ENCODE measurements around the gene PTGDR2. TPM values are rescaled to one million over a fixed set of nuclear protein-coding genes. Genes with fewer than 3 reads are reported as not detected.

The PTGDR2 gene
- total RNA-seq, 2 donors from 2014 or later, result 0.52 to 1.3 TPM

DNA sequence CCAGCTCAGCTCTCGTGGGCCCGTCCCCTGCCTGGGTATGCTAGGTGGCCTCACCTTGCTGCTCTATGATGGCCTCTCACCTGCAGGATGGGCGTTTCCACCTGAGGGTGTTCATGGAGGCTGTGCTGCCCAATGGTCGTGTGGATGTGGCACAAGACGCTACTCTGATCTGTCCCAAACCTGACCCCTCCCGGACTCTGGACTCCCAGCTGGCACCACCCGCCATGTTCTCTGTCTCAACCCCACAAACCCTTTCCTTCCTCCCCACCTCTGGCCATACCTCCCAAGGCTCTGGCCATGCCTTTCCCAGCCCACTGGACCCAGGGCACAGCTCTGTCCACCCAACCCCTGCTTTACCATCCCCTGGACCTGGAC is 13.7 kb upstream of the PTGDR2 start:
- DNase-seq, result no peak
- Histone ChIP-seq H3K27ac (no peak overlapping the region), H3K9me3 (no peaks in the 10 kb centered on the region), H3K27me3 (no peaks in the 10 kb centered on the region), H3K36me3 (replicated peaks in 1 of 2; ENCODE audit: insufficient read depth in 1 of 2, low read depth in 2 of 2) (no peaks in the 10 kb centered on the region), H3K4me3 (no peak overlapping the region), H3K4me1 (no peaks in the 10 kb centered on the region)
- WGBS, 2 donors, result 81 to 88% methylated on average over 7 of the region's 7 CpGs
- intact Hi-C loops (cut with DNase I), result no loop called here
- no peak for ATAC-seq
- no peak for TF ChIP-seq POLR2A (IDR thresholded peaks at IDR 0.05)
- no peak for TF ChIP-seq CTCF (IDR thresholded peaks at IDR 0.05)

DNA sequence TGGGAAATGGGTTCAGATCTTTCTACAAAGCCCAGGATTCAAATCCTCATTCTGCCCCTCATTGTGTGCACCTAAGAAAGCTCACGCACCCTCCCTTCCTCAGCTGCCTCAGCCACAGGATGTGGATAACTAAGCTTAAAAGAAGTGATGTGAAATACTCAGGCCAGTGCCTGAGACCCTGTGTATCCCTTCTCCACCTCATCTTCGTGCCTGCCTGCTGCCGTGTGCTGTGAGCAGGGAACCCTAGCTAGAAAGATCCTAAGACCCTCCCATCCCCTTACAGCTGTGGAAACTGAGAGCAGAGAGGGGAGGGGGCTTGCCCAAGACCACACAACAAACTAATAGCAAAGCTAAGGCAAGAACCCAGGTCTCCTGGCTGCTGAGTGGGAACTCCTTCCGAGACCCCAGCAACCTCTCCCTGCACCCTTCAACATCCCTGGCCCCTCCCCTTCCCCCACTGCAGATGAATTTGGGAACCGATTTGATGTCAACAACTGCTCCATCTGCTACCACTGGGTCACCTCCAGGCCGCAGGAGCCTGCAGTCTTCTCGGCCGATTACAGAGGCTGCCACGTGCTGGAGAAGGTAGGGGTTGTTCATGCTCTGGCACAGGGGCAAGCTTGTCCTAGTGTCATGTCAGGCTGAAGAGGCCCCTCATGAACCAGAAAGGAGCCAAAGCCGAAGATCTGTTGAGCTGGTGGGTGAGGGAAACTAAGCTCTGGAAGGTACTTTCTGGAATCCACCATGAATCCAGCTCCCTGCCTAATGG is 13.1 kb upstream of the PTGDR2 start:
- no peak for DNase-seq
- Histone ChIP-seq H3K27me3 (no peaks in the 10 kb centered on the region), H3K4me3 (no peak overlapping the region), H3K36me3 (replicated peaks in 1 of 2; ENCODE audit: insufficient read depth in 1 of 2, low read depth in 2 of 2) (no peaks in the 10 kb centered on the region), H3K9me3 (no peaks in the 10 kb centered on the region), H3K27ac (no peak overlapping the region), H3K4me1 (no peaks in the 10 kb centered on the region)
- ATAC-seq, result no peak
- intact Hi-C loops (cut with DNase I), result no loop called here
- WGBS, 2 donors, result 65 to 72% methylated on average over 5 to 10 of the region's 10 CpGs
- no peak for TF ChIP-seq CTCF (IDR thresholded peaks at IDR 0.05)
- no peak for TF ChIP-seq POLR2A (IDR thresholded peaks at IDR 0.05)

- H3K27ac ChIP-seq, result no peak overlapping the region
- ATAC-seq (no peak), DNase-seq (no peak)
- H3K9me3 ChIP-seq, result no peaks in the 10 kb centered on the region
- H3K4me3 ChIP-seq, result no peak overlapping the region
- H3K27me3 ChIP-seq, result no peaks in the 10 kb centered on the region
- TF ChIP-seq POLR2A (IDR thresholded peaks at IDR 0.05) (no peak), CTCF (IDR thresholded peaks at IDR 0.05) (no peak)
- no peaks in the 10 kb centered on the region for H3K4me1 ChIP-seq
- intact Hi-C loops (cut with DNase I), result no loop called here
- 72 to 77% methylated on average over 9 to 10 of the region's 10 CpGs for WGBS, 2 donors
- no peaks in the 10 kb centered on the region for H3K36me3 ChIP-seq (replicated peaks in 1 of 2; ENCODE audit: insufficient read depth in 1 of 2, low read depth in 2 of 2)
Measured at GRCh38 chr11:60867871-60868681, 12.3 kb upstream of the PTGDR2 start.

- ATAC-seq (peak; percentile 22), DNase-seq (no peak)
- H3K36me3 ChIP-seq (replicated peaks in 1 of 2; ENCODE audit: insufficient read depth in 1 of 2, low read depth in 2 of 2), result no peaks in the 10 kb centered on the region
- TF ChIP-seq CTCF (IDR thresholded peaks at IDR 0.05), result no peak
- TF ChIP-seq POLR2A (IDR thresholded peaks at IDR 0.05), result no peak
- H3K27ac ChIP-seq, result no peak within 1 kb of the TSS
- WGBS, 2 donors, result 66 to 72% methylated on average over 3 to 12 of the region's 13 CpGs
- no peaks in the 10 kb centered on the region for H3K4me1 ChIP-seq
- intact Hi-C loops (cut with DNase I), result no loop called here
- H3K27me3 ChIP-seq, result no peaks in the 10 kb centered on the region
- H3K4me3 ChIP-seq, result no peak within 1 kb of the TSS
- H3K9me3 ChIP-seq, result no peaks in the 10 kb centered on the region
Measured at GRCh38 chr11:60866911-60867870, 11.4 kb upstream of the PTGDR2 start, which contains the start of gene ZP1. TSS of gene ZP1 (plus strand) at chr11:60867542. CDS start at chr11:60867562, 20 bp downstream.

All from body of pancreas (tissue), 4 donors.